ENCODE data around the gene RELA.
"Not testable (repeated sequence)": the region's sequence is repeated elsewhere in the genome, so short reads cannot be mapped to it uniquely, and the experiment has no call there.

RELA gene

DNA sequence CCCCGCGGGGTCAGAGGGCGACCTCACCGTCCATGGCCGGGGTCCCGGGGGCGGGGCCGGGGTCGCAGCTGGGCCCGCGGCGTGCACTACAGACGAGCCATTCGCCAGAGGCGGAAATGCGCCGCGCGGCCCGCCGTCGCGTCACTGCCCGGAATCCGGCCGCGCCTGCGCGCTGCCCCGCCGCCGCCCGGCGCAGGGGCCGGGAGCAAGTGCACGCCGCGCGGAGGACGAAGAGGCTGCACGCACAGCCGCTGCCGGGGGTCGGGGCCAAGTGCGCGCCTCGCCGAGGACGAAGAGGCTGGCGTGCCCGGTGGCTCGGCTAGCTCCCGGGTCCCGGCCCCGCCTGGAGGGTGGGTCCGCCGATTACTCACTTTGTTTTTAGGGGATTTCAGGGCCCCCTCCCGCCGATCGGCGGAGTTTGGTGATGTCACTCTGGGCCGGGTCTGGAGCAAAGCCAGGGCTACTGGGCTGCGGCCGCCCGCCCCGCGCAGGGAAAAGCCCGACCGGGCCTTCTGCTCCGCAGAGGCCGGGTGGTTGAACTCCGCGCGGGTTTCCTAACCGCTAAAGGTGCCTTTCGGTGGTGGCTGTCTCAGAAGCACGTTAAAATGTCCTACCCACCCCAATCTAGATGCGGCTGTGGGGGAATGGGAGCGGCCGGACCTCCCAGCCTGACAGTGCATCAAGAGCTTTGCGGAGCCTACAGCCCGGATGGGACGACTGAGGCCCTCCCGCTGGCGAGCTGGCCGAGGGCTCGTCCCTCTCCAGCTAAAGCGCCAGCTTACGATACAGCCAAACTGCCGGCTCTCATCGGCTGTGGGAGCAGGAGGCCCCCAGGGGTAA, at the start of gene RELA:
TSS of gene RELA (minus strand) at position 118 of the 840 bp plus-strand sequence. CDS start at position 34, 84 bp downstream.
- peak; percentile 83 for DNase-seq (ENCODE audit: low read depth)

DNA sequence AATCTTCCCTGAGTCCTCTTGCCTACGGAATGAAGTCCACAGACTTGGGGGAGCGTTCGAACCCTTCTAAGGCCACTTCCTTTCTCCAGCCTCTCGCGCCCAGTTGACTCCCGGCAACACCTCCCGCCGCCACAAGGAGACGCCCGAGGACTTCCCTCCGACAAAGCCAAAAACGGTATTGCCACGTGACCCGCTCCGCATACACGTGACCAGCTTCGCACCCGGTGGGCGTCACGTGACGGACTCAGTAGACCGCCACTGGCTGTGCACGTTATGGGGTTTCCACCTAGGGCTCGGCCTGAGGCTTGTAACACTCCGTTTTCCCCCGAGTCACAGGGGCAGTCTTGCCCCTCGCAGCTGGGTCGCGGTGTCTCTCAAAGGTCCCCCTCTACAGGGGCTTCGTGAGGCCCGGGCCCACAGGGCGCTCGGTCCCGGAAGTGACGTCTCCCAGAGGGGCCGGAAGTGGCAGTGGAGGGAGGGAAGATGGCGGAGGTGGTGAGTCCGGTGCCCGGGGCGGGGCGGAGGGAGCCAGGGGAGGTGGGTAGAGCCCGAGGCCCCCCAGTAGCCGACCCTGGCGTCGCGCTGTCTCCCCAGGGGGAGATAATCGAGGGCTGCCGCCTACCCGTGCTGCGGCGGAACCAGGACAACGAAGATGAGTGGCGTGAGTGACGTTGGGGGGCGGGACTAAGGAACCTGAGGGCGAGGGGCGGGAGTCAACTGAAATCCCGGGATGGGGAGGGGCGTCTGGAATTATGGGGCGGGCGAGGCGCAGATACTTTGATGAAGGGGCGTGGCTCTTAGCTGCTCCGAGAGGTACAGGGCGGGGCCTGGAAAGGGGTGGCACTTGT, 49.3 kb upstream of the RELA start, which contains the start of gene KAT5:
TSS of gene KAT5 (plus strand) at position 468 of the 848 bp plus-strand sequence. CDS start at position 484, 16 bp downstream.
- DNase-seq (ENCODE audit: low read depth), result peak; percentile 96

DNA sequence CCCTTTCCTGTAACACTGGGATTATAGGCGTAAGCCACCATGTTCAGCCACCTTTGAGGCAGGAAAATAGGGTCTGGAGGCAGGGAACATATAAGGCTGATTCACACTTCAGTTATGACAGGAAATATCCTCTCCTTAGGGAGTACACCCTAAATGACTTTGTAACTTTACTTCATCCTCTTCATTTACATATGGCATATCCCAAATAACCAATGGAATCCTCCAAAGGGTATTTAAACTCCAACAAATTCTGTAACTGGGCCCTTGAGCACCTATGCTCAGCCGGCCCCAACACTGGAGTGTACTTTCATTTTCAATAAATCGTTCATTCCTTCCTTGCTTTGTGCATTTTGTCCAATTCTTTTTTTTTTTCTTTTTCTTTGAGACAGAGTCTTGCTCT, 47.7 kb upstream of the RELA start:
- DNase-seq (ENCODE audit: low read depth), result no peak

DNA sequence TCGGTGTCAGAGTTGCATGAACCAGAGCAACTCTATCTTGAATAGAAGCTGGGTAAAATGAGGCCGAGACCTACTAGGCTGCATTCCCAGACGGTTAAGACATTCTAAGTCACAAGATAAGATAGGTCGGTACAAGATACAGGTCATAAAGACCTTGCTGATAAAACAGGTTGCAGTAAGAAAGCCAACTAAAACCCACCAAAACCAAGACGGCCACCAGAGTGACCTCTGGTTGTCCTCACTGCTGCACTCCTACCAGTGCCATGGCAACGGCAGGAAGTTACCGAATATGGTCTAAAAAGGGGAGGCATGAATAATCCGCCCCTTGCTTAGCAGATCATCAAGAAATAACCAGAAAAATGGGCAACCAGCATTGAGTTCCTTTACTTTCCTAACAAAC, 46.9 kb upstream of the RELA start:
- no peak for DNase-seq (ENCODE audit: low read depth)

GRCh38 chr11:65708451-65708850, 45.7 kb upstream of the RELA start:
- DNase-seq (ENCODE audit: low read depth), result no peak

DNA sequence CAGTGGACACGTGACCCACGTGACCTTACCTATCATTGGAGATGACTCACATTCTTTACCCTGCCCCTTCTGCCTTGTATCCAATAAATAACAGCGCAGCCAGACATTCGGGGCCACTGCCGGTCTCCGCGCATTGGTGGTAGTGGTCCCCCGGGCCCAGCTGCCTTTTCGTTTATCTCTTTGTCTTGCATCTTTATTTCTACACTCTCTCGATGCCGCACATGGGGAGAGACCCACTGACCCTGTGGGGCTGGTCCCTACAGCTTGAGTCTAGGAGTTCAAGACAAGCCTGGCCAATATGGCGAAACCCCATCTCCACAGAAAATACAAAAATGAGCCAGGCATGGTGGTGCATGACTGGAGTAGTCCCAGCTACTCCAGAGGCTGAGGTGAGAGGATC, 44.3 kb upstream of the RELA start:
- DNase-seq (ENCODE audit: low read depth), result not testable (repeated sequence)

GRCh38 chr11:65706303-65706763, 43.6 kb upstream of the RELA start:
- peak; percentile 61 for DNase-seq (ENCODE audit: low read depth)

DNA sequence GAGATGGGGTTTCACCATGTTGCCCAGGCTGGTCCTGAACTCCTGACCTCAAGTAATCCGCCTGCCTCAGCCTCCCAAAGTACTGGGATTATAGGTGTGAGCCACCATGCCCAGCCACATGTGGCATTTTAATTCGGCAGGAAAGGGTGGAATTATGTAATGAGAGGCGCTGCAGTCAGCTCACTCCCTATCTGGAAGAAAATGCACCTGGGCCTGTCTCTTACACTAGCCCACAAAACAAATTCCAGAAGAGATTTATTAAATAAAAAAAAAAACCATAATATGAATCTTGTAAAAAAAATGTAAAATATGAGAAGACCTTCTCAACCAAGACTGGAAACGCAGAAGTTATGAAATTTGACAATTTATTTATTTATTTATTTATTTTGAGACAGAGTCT, 41.1 kb upstream of the RELA start:
- no peak for DNase-seq (ENCODE audit: low read depth)

DNA sequence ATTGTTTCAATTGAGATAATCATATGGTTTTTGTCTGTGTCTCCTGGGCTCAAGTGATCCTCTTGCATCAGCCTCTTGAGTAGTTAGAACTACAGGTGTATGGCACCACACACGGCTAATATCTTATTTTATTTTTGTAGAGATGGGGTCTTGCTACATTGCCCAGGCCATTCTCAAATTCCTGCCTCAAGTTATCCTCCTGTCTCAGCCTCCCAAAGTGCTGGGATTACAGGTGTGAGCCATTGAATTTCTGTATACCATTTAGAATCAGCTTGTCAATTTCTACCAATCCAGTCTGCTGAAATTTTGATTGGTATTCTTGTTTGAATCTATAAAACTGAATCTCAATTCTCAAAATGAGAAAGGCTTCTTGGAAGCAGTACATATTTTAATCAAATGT, 39.0 kb upstream of the RELA start:
- DNase-seq (ENCODE audit: low read depth), result no peak

GRCh38 chr11:65700399-65700798, 37.7 kb upstream of the RELA start:
- DNase-seq (ENCODE audit: low read depth), result no peak

DNA sequence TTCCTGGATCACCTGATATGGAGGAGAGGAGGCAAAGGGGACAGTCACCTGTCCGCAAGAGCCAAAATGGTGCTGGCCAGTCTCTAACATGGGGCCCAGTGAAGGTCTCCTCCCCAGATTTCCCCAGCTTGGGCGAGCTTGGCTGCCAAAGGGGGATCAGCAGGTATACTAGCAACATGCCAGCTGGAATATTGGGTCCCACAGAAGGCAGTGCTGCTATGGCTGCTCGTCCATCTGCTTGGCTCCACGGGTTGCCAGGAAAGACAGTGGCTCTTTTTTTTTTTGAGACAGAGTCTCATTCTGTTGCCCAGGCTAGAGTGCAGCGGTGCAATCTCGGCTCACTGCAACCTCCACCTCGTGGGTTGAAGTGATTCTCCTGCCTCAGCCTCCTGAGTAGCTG, 36.6 kb upstream of the RELA start:
- DNase-seq (ENCODE audit: low read depth), result no peak

DNA sequence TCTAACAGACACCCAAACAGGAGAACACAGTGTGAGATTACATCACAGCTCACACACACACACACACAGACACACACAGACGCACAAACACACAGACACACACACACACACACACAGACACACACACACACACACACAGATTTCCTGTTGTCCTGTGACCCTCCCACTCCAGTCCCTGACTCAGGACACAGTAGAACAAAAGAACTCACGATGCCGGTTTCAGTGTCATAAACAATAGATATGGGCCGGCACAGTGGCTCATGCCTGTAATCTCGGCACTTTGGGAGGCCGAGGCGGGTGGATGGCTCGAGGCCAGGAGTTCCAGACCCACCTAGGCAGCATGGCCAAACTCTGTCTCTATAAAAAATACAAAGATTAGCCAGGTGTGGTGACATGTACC, 35.5 kb upstream of the RELA start:
- DNase-seq (ENCODE audit: low read depth), result no peak

DNA sequence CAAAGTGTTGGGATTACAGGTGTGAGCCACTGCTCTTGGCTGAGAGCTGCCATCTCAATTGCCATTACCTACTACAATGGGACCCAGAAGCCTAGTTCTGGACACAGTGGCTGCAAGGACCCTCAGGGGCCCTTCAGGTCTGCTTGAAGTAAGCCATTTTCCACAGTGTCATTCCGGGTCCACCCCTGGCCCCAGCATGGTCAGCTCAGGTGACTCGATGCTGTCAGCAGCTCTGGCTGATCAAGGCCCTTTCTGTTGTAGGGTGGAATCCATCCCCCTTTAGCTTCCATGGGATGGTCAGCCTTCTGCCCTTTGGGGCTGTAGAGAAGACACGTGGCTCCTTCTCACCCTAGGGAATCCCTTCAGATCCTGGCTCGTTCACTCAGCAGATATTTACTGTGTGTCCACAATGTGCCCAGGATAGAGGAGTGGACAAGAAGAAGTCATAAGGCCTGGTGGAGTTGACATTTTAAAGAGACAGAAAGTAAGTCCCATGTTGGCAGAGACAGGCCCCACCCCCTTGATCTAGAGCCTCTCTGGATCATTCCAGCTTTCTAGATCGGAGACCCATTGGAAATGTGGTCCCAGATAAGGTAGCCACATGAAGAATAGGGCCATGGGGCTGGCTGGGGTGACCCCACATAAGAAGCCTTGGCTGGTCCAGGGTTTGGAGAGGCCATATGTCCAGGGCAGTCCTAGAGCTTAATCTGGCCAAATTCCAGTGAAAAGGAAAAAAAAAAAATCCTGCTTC, 34.3 kb upstream of the RELA start:
- DNase-seq (ENCODE audit: low read depth), result no peak

DNA sequence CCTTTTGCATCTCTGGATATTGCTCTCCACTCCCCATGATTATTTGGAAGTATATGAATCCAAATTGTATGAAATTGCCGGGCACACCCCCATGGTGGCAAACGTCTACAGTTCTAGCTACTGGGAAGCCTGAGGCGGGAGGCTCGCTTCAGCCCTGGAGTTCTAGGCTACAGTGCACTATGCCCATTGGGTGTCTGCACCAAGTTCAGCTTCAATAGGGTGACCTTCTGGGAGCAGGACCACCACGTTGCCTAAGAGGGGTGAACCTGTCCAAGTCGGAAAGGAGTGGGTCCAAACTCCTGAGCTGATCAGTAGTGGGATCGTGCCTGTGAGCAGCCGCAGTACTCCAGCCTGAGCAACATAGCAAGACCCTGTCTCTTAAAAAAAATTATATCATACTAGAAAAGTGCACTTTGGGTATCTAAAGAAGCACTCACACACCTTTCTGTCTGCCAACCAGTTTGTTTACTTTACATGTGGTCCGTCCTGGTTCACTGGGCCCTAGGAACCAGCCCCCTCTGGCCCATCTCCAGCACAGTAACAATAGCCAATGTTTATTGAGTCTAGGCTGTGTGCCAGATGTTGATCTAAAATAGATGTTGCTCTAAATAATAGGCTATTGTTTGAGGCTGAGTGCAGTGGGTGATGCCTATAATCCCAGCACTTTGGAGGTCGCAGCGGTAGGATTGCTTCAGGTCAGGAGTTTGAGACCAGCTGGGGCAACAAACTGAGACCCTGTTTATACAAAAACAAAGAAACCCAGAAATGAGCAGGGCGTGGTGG, 32.9 kb upstream of the RELA start:
- DNase-seq (ENCODE audit: low read depth), result no peak

DNA sequence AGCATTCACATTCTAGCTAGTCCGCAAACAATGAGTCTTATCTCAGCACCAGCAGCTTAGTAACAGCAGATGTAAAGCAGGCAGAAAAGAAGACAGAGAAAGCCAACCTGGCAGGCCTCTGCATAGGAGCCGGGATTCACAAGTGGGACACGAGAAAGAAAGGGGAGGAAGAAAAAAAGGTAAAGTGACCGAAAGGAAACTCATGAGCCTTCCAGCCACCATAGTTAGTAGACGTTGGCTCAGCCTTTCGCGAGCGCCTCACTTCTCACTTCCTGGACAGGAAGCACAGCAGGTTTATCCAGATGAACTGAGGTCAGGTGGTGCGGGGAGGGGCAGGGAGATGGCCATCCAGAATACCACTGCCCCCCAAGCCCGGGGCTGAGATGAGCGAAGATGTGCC, 29.7 kb upstream of the RELA start:
- no peak for DNase-seq (ENCODE audit: low read depth)

DNA sequence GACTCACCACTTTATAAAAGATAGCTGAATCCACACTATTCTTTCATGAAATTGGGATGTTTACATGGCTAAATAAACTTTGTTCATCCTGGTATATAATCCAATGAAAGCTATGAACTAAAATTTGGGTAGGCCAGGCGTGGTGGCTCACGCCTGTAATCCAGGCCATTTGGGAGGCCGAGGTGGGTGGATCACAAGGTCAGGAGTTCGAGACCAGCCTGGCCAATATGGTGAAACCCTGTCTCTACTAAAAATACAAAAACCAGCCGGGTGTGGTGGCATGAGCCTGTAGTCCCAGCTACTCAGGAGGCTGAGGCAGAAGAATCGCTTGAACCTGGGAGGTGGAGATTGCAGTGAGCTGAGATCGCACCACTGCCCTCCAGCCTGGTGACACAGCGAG, 29.1 kb upstream of the RELA start:
- not testable (repeated sequence) for DNase-seq (ENCODE audit: low read depth)

GRCh38 chr11:65685981-65686380, 23.3 kb upstream of the RELA start:
- DNase-seq (ENCODE audit: low read depth), result no peak

- DNase-seq (ENCODE audit: low read depth), result not testable (repeated sequence)
Measured at GRCh38 chr11:65683480-65683879, 20.8 kb upstream of the RELA start.

GRCh38 chr11:65680192-65680743, 17.6 kb upstream of the RELA start:
- DNase-seq (ENCODE audit: low read depth), result no peak

- DNase-seq (ENCODE audit: low read depth), result no peak
Measured at GRCh38 chr11:65672982-65673381, 10.3 kb upstream of the RELA start.

Data from activated gamma-delta T cell treated with anti-CD3 and anti-CD28 coated beads, Interleukin-2, amount 50 U/mL, for 16 hours (primary cell).